Esophagus muscularis mucosa (tissue), 4 donors: ENCODE data around the gene BCS1L.

Experiments used
- CTCF ChIP-seq, 3 experiments: fragments of 200-600 bp in 2 of 3; fragments of 450-650 bp in 1 of 3; sonication (generic) in 2 of 3; IDR thresholded peaks; one replicate each; pipeline ENCODE4 v1.5.1; 2017 to 2019; ENCODE audit warnings: antibody characterized with exemption in 3 of 3, mild to moderate bottlenecking in 2 of 3, moderate library complexity in 1 of 3
- EP300 ChIP-seq: sonication (generic); formaldehyde crosslinking; IDR thresholded peaks from one replicate; pipeline ENCODE4 v1.6.1; 2017; ENCODE audit warnings: antibody characterized with exemption
- POLR2A ChIP-seq: fragments of 450-650 bp; IDR thresholded peaks from one replicate; pipeline ENCODE4 v1.6.1; 2017; ENCODE audit warnings: antibody characterized with exemption, moderate library complexity, mild to moderate bottlenecking, low read depth

- TF ChIP-seq EP300: no peak
- no peak for TF ChIP-seq POLR2A
- no peak for TF ChIP-seq CTCF (IDR thresholded peaks at IDR 0.05)
Observed at GRCh38 chr2:218635719-218636118, 23.8 kb upstream of the BCS1L start.
